ENCODE results near the gene TACC2.

Gene TACC2

GRCh38 chr10:122029499-122030199 lies 40.7 kb downstream of the TACC2 start:
- peak in 1 of 58 donors; percentile 2 for DNase-seq

DNA sequence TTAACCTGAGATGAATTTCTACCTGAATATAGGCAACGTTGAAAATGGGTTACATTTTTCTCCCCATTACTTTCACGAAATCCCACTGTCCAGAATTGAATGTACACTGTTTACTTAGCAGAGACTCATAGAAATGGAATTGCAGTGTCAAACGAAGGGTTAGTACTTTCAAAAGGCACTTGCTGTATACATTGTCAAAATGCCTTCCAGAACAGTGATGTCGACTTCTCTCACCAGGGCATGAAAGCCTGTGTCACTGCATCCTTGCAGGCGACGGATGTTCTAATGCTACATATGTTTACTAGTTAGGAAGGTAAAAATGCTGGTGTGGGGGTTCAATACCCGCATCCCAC lies 41.2 kb downstream of the TACC2 start:
- DNase-seq, result no peak

DNA sequence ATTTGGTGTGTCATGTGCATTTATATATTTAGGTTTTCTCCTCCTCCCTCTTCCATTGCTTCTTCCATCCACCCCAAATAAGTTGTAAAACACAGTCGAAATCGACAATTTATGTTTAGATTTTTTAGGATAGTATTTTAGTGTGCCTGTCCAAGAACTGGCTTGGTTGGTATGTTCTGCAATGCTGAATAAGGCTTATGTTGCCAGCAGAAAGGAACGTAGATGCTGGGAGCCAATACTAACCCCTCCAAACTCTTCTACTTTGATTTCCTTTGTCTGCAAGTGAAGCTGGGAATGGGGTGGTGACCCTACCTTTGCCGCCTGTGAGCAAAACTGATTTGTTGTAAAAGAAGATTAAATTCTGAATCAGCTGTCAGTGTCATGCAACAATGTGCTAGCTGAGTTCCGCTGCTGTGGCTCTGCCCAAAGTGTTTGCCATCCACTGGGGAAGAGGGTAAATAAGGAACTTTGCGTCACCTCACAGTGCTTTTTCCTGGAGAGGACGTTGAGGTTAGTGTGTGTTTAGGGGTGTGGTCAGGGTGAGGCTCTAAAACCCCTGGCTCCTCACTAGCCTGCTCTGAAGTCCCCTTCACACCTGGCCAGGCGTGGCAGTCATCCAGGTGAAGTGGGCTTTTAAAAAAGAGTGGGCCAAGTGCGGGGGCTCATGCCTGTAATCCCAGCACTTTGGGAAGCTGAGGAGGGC lies 44.4 kb downstream of the TACC2 start:
- DNase-seq, result no peak

- no peak for DNase-seq
Observed at GRCh38 chr10:122034149-122034756, 45.3 kb downstream of the TACC2 start.

DNA sequence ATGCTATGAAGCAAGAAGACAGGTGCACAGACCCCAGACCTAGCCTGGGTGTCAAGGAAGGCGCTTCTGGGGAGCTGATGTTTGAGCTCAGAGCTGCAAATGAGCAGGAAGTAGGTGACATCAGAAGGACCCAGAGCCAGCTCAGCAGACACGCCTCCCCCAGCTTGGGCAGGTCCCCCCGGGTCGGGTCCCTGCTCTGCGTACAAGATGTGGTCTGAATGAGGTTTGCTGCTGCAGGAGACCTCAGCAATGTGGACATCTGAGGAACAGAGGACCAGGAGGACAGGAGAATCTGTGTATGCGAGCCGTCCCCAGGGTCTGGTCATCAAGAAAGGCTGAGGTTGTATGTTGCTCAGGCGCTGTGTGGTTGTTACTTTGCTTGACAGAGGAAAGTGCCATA lies 51.8 kb downstream of the TACC2 start:
- no peak for DNase-seq

DNA sequence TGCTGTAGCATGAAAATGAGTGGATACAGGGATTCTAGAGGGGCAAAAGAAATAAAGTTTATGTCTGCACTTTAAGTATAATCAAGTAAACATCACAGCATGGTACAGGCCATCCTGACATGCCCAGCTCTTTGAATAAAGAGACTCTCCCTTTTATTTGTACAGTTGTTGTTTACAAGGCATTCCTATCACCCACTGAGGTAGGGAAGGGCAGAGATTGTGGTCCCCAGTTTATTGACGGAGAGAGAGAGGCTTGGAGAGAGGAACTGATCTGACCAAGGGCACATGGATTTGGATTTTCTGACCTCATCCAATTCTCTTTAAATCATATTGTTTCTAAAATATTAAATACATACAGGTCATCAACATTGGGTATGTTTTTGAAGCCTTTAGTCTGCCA lies 53.9 kb downstream of the TACC2 start:
- no peak for DNase-seq

DNA sequence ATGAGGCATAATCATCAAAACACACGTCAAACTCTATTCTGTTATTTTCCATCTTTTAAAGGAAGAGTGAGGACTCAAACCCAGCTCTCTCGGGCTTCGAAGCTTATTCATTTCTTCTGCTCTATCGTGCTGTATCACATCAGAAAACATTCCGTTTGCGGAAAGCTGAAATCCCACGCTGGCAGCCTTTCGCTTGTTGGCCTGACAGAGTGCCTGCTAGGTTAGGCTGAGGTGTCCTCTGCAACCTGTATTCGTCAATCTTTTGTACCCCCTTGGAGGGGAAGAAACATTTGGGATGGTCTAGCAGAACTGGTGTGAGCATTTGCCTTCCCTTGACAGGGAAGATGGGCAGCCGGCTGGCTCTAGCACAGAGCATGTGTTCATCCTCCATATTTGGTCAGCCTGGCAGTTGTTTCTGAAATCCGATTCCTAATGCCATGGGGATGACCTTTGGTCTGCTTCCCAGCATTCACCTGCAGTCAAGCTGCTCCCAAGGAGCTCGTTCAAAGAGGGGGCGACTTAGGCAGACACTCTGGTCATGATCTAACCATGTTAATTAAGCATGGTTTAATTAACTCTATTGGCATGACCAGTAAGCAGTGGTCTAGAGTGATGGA lies 55.2 kb downstream of the TACC2 start:
- no peak for DNase-seq

DNA sequence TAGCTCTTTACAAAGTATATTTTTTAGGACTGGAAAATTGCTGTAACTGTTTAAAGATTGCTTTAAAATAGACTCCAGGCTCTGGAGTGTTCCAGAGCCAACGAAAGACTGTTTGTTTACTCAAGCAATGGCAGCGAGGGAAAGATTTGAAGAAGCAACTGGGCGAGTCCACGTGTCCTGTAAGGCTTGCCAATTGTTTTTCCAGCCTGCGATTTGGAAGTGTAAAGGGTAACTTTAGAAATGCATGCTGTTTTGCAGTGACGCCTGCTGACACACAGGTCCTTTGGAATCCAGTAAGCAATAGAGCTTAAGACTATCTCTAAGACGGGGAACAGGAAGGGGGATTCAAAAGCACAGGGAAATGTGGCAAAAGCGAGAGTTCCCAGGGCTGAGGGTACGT lies 55.8 kb downstream of the TACC2 start:
- peak in 1 of 58 donors; percentile 3 for DNase-seq

DNA sequence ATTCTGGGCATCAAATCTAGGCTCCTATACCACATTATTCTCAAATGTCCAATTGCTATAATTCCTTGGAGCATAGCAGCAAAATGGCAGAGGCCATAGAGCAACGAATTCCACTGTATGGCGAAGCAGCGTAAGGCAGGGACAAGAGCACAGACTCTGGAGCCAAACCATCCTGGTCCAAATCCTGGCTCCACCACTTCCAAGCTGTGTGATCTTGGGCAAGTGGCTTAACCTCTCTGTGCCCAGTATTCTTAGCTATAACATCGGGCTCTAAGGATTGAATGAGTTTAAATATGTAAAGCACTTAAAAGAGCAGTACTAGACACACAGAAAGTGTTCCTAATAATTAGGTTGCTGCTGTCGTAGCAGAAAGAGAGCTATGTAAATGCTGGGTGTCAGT lies 56.2 kb downstream of the TACC2 start:
- DNase-seq, result no peak

- DNase-seq, result no peak
Observed at GRCh38 chr10:122047560-122047959, 58.6 kb downstream of the TACC2 start.

- DNase-seq, result no peak
Observed at GRCh38 chr10:122049076-122049475, 60.1 kb downstream of the TACC2 start.

- no peak for DNase-seq
Observed at GRCh38 chr10:122050311-122050710, 61.3 kb downstream of the TACC2 start.

GRCh38 chr10:122050811-122051210 lies 61.8 kb downstream of the TACC2 start:
- no peak for DNase-seq

GRCh38 chr10:122051609-122052385 lies 62.8 kb downstream of the TACC2 start:
- no peak for DNase-seq

DNA sequence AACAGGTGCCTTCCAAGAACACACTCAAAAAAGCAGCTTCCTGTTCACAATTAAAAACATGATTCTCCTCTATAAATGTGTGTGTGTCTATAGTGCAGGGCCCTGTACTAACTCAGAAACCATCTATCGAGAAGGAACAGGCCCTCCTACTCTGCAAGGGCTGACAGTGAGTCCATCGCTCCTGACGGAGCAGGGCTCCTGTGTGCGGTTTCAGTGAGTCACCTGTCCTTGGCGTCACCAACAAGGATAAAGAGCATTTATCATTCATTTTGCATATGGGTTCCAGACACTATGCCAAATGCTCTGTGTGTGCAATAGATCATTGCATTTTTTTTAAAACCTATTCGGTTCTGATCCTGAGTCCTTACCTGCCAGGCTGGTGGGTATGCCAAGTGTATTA lies 63.7 kb downstream of the TACC2 start:
- no peak for DNase-seq

DNA sequence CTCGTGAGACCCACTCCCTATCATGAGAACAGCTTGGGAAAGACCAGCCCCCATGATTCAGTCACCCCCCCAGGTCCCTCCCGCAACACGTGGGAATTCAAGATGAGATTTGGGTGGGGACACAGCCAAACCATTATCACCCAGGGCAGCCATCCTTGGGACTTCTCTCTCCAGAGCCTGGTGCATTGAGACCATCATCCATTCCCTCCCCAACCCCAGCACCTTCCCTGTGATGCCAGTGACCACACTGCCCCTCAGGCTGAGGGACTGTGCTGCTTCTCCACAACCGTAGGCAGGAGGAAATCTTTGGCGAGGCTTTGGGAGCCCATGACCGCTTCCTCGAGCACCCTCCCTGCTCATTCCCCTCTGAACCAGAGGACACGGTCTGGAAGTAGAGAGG lies 64.4 kb downstream of the TACC2 start:
- no peak for DNase-seq

- DNase-seq, result peak in 1 of 58 donors; percentile 9
Observed at GRCh38 chr10:122054048-122055025, 65.4 kb downstream of the TACC2 start.

DNA sequence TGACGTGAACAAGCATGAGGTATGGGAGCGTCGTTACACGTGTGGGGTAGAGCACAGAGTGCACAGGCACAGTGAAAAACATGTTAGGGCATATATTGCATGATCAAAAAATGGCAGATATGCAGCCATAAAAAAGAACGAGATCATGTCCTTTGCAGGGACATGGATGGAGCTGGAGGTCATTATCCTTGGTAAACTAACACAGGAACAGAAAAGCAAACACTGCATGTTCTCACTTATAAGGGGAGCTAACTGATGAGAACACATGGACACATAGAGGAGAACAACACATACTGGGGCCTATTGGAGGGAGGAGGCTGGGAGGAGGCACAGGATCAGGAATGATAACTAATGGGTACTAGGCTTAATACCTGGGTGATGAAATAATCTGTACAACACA lies 66.3 kb downstream of the TACC2 start:
- DNase-seq, result no peak

DNA sequence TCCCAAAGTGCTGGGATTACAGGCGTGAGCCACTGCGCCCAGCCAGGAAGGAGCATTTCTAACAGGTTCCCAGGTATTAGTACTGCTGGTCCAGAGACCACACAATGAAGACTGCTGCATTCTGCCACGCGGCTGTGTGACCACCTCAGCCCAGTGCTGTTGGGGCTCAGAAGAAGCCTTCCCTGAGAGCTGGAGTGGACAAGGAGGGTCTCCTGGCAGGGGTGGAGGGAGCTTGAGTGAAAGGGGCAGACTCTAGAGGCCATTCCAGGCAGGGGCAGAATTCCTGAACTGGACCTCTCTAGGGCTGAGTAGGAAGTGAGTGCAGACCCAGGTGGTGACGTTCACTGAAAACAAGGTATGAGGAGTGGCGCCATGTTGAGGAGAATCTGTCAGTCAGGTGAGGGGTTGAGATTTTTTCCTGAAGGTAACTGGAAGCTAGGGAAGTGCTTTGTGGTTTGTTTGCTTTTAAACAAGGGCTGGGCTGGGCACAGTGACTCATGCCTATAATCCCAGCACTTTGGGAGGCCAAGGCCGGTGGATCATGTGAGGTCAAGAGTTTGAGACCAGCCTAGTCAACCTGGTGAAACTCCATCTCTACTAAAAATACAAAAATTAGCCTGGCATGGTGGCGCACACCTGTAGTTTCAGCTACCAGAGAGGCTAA lies 67.6 kb downstream of the TACC2 start:
- DNase-seq, result no peak

All from anterior cingulate cortex (tissue), 58 donors.